HS-5 (cell line): ENCODE data around the gene COL8A2.
"Not testable (repeated sequence)": the region's sequence is repeated elsewhere in the genome, so short reads cannot be mapped to it uniquely, and the experiment has no call there.

Experiments used
- DNase-seq: peaks from one replicate; pipeline ENCODE4 v3.0.0-alpha.2; 2012; ENCODE audit warnings: low read depth

COL8A2 gene

GRCh38 chr1:36125129-36125991 lies at the start of gene COL8A2:
COL8A2 (minus strand) TSS chr1:36125222; CDS start chr1:36100242, 24,980 bp downstream.
- no peak for DNase-seq

DNA sequence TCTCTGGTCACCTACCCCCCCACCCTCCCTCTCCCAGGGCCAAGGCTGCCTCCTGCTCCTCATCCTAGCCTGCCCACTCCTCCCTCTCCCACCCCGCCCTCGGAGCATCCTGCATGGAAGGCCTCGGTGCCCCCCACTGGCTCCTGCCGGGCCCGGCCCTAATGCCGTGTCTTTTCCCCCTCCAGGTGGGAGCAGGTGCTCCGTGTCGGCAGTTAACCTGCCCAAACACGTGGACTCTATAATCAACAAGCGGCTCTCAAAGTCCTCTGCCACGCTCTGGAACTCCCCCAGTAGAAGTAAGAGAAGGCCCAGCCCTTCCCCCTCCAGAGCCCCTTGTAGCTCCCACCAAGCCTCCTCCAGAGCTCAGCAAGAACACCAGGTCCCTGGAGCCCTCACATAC lies 49.7 kb upstream of the COL8A2 start:
- DNase-seq = no peak

- DNase-seq = no peak
Measured at GRCh38 chr1:36172983-36173382, 48.0 kb upstream of the COL8A2 start.

- DNase-seq = no peak
Measured at GRCh38 chr1:36172017-36172747, 47.2 kb upstream of the COL8A2 start.

DNA sequence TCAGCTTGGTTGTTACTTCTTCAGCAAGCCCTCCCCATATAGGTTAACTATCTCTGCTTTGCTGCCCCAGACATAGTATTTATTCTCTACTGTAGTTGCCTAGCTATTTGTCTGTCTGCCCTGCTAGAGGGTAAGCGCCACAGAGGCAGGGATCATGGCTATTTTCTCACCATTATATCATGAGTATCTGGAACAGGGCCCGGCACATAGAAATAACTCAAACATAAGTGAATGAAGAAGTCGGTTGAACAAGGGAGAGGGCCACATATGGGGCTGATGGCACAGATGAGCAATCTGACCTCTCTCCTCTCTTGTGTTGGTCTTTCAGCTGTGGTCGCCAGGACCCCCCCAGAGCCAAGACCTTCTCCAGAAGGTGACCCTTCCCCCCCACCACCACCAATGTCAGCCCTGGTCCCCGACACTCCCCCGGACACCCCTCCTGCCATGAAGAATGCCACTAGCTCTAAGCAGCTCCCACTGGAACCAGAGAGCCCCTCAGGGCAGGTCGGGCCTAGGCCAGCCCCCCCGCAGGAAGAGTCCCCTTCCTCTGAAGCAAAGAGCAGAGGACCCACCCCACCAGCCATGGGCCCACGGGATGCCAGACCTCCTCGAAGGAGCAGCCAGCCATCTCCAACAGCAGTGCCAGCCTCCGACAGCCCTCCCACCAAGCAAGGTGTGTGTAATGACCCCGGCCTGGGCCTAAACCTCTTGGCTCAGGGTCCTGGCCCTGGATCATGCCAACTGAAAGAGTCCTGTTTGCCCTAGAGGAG lies 45.8 kb upstream of the COL8A2 start:
- DNase-seq = no peak

DNA sequence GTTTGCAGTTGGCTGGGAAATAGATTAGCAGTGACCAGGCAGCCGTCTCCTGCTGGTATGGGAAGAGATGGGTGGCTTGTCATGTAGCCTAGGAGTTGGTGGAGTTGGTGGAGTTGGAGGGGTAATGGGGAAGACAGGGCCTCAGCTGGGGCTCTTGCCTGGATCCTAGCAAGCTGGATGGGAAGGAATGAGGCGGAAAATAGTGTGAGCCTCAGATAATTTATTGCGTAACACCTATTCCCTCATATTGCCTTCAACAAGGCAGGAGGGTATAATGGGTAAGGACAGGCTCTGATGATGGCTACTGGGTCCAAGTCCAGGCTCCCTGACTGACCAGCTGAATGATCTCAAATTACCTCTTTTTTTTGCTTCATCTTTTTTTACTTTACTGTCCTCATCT lies 43.5 kb upstream of the COL8A2 start:
- no peak for DNase-seq

- DNase-seq = no peak
Measured at GRCh38 chr1:36166938-36167905, 42.2 kb upstream of the COL8A2 start.

- no peak for DNase-seq
Measured at GRCh38 chr1:36166136-36166535, 41.1 kb upstream of the COL8A2 start.

- no peak for DNase-seq
Measured at GRCh38 chr1:36165145-36165544, 40.1 kb upstream of the COL8A2 start.

- no peak for DNase-seq
Measured at GRCh38 chr1:36164361-36164760, 39.3 kb upstream of the COL8A2 start.

GRCh38 chr1:36163426-36163825 lies 38.4 kb upstream of the COL8A2 start:
- DNase-seq = no peak

DNA sequence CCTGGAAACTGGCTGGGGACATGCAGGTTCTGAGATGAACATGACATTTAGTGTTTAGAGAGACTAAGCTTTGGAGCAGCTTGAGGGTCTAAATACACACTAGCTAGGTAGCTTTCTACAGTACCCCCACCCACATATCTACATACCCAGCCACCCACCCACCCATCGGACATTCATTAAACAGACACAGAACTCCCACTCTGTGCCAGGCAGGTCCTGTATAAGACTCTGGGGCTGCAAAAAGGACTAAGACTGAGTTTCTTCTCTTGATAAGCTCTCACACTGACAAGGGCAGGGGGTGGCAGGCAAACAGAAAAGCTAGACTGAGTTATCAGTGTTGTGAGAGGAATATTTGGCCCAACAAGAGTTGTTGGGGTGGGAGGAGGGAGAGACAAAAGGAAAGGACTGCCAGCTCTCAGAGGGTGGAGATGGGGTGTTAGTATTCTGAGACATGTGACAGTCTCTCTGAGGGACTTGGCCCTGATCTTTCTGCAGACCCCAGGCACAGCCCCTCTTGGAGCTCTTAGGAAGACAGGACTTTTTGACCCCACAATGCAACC lies 37.7 kb upstream of the COL8A2 start:
- DNase-seq = no peak

GRCh38 chr1:36161641-36162531 lies 36.9 kb upstream of the COL8A2 start:
- DNase-seq = no peak

- DNase-seq = no peak
Measured at GRCh38 chr1:36160949-36161485, 36.0 kb upstream of the COL8A2 start.

- DNase-seq = no peak
Measured at GRCh38 chr1:36160388-36160948, 35.4 kb upstream of the COL8A2 start.

- no peak for DNase-seq
Measured at GRCh38 chr1:36159614-36160387, 34.8 kb upstream of the COL8A2 start.

DNA sequence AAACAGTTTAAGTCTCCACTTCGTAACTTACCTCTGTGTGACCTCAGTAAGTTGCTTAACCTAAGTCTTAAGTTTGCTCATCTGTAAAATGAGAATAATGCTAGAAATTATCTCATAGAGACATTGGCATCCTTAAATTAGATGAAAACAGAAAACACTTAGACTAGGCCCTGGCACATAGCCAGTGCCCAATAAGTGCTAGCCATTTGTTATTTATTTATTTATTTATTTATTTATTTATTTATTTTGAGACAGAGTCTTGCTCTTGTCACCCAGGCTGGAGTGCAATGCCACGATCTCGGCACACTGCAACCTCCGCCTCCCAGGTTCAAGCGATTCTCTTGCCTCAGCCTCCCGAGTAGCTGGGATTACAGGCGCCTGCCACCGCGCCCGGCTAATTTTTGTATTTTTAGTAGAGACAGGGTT lies 33.8 kb upstream of the COL8A2 start:
- not testable (repeated sequence) for DNase-seq
